ENCODE measurements around the gene SLC25A43.

- TF ChIP-seq POLR2AphosphoS5 (IDR thresholded peaks at IDR 0.05; ENCODE audit: low read depth, low read length) (no peak), POLR2A (IDR thresholded peaks at IDR 0.05; ENCODE audit: low read depth, low read length) (no peak), TAF1 (IDR thresholded peaks at IDR 0.05; ENCODE audit: borderline replicate concordance, low read depth, low read length) (no peak)
Measured at GRCh38 chrX:119389214-119389613, 9.9 kb upstream of the SLC25A43 start.
